Endothelial cell of umbilical vein (primary cell): ENCODE measurements around the gene SLC15A1.

Experiments used
- EZH2 ChIP-seq: IDR thresholded peaks from 2 replicates; pipeline ENCODE4 v1.6.1; 2012; ENCODE audit warnings: borderline replicate concordance, low read depth, mild to moderate bottlenecking, moderate library complexity, low read length, inconsistent platforms; ENCODE audit not compliant: severe bottlenecking
- FOS ChIP-seq: IDR thresholded peaks from 2 replicates; pipeline ENCODE4 v1.6.1; 2011; ENCODE audit warnings: mild to moderate bottlenecking, low read length, moderate library complexity, borderline replicate concordance; ENCODE audit not compliant: insufficient read depth
- JUN ChIP-seq: IDR thresholded peaks from 2 replicates; pipeline ENCODE4 v1.6.1; 2011; ENCODE audit warnings: borderline replicate concordance, low read depth; ENCODE audit not compliant: insufficient read length, insufficient read depth
- POLR2A ChIP-seq: IDR thresholded peaks from 2 replicates; pipeline ENCODE4 v1.6.1; 2012; ENCODE audit warnings: low read depth, mild to moderate bottlenecking, control low read depth, low read length
- POLR2AphosphoS5 ChIP-seq: IDR thresholded peaks from 2 replicates; pipeline ENCODE4 v1.6.1; 2012; ENCODE audit warnings: low read depth, mild to moderate bottlenecking, control low read depth, low read length, moderate library complexity; ENCODE audit not compliant: insufficient read depth
- TF ChIP-seq, protein P1 (sequence below), 2 donors: IDR thresholded peaks; 1 replicate in 1 of 2; 2 replicates in 1 of 2; pipeline ENCODE4 v1.5.1; 2011; ENCODE audit warnings: low read length in 2 of 2, mild to moderate bottlenecking in 2 of 2, moderate library complexity in 2 of 2, control low read depth in 1 of 2, inconsistent platforms in 1 of 2, low read depth in 1 of 2; ENCODE audit not compliant: insufficient read depth in 1 of 2; ENCODE audit errors: extremely low read depth in 1 of 2

DNA sequence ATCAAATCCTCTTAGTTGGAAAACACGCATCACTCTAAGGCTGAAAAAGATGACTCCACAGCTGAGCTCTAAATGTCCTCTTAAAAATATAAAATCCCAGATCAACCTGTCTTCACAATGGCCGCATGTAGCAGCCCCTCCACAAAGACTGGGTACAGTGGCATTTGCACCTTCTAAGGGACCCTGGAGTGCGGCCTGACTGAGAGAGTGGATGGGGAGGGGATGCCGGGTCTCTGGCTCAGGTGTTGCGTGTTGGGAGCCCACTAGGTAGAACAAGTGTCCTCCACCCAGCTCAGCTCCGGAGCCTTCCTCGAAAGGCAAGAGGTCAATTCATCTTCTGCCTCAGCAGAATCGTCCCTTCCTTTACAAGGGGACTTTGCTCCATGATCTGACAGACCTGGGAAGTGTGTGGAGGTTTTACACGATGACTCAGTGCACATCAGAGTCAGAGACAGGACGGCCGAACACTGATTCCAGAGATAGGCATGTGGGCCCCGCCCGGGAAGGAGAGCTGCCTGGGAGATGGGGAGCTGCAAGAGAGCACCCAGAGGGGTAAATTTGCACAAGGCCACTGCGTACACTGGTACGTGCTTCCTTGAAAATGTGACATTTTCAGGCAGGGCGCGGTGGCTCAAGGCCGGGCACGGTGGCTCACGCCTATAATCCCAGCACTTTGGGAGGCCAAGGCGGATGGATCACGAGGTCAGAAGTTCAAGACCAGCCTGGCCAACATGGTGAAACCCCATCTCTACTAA lies 23.5 kb upstream of the SLC15A1 start:
- TF ChIP-seq, protein P1, sequence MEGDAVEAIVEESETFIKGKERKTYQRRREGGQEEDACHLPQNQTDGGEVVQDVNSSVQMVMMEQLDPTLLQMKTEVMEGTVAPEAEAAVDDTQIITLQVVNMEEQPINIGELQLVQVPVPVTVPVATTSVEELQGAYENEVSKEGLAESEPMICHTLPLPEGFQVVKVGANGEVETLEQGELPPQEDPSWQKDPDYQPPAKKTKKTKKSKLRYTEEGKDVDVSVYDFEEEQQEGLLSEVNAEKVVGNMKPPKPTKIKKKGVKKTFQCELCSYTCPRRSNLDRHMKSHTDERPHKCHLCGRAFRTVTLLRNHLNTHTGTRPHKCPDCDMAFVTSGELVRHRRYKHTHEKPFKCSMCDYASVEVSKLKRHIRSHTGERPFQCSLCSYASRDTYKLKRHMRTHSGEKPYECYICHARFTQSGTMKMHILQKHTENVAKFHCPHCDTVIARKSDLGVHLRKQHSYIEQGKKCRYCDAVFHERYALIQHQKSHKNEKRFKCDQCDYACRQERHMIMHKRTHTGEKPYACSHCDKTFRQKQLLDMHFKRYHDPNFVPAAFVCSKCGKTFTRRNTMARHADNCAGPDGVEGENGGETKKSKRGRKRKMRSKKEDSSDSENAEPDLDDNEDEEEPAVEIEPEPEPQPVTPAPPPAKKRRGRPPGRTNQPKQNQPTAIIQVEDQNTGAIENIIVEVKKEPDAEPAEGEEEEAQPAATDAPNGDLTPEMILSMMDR (IDR thresholded peaks at IDR 0.05; ENCODE audit: extremely low read depth in 1 of 2, insufficient read depth in 1 of 2, low read depth in 1 of 2, low read length in 2 of 2): no peak
- TF ChIP-seq EZH2: no peak
- TF ChIP-seq JUN: no peak
- no peak for TF ChIP-seq POLR2A
- no peak for TF ChIP-seq POLR2AphosphoS5
- no peak for TF ChIP-seq FOS
